ENCODE results near the gene PCDH11Y.
"Not testable (repeated sequence)": the region's sequence is repeated elsewhere in the genome, so short reads cannot be mapped to it uniquely, and the experiment has no call there.

DNA sequence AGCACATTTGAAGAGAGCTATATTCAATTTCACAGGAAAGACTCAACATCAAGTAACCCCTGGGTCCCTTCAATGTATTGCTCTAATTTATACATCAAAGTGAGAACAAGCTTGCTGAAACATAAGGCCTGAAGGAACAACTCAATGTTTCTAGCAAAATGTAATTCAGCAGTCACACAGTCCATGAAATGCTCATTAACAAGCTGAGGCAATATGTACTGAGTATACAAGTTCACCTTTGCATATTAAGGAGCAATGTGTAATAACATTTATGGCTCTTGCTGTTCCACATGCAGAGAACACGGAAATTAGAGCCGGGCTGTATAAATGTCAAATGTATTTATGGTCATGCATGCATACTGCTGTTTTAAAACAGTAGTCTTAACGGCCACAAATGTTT, 342.1 kb downstream of the PCDH11Y start:
- TF ChIP-seq, protein P1, sequence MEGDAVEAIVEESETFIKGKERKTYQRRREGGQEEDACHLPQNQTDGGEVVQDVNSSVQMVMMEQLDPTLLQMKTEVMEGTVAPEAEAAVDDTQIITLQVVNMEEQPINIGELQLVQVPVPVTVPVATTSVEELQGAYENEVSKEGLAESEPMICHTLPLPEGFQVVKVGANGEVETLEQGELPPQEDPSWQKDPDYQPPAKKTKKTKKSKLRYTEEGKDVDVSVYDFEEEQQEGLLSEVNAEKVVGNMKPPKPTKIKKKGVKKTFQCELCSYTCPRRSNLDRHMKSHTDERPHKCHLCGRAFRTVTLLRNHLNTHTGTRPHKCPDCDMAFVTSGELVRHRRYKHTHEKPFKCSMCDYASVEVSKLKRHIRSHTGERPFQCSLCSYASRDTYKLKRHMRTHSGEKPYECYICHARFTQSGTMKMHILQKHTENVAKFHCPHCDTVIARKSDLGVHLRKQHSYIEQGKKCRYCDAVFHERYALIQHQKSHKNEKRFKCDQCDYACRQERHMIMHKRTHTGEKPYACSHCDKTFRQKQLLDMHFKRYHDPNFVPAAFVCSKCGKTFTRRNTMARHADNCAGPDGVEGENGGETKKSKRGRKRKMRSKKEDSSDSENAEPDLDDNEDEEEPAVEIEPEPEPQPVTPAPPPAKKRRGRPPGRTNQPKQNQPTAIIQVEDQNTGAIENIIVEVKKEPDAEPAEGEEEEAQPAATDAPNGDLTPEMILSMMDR (IDR thresholded peaks at IDR 0.05): not testable (repeated sequence)
- not testable (repeated sequence) for TF ChIP-seq POLR2A (IDR thresholded peaks at IDR 0.05)
